ENCODE data around the gene NHS.

DNA sequence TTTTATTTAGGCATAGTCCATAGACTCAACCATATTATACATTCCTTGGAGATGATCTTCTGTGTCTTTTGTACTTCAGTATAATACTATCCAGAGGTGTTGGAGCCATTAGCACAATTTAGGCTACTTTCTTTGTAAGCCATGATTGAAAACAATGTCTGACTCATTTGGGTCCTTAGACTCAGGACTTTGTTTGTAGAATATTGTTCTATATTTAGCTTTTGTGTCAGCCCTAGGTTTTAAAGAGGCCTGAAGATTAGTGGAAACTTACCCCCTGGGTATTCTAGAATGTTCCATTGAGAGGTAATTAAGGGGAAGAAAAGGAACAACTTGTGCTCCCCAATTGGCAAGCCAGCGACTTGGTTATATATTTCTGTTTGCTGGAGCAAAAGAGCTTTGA is 217.1 kb downstream of the NHS start:
- TF ChIP-seq, protein P1, sequence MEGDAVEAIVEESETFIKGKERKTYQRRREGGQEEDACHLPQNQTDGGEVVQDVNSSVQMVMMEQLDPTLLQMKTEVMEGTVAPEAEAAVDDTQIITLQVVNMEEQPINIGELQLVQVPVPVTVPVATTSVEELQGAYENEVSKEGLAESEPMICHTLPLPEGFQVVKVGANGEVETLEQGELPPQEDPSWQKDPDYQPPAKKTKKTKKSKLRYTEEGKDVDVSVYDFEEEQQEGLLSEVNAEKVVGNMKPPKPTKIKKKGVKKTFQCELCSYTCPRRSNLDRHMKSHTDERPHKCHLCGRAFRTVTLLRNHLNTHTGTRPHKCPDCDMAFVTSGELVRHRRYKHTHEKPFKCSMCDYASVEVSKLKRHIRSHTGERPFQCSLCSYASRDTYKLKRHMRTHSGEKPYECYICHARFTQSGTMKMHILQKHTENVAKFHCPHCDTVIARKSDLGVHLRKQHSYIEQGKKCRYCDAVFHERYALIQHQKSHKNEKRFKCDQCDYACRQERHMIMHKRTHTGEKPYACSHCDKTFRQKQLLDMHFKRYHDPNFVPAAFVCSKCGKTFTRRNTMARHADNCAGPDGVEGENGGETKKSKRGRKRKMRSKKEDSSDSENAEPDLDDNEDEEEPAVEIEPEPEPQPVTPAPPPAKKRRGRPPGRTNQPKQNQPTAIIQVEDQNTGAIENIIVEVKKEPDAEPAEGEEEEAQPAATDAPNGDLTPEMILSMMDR (IDR thresholded peaks at IDR 0.05): no peak
- no peak for TF ChIP-seq POLR2A (IDR thresholded peaks at IDR 0.05)
